NT2/D1 (cell line): ENCODE data around the gene TMEM238.

Source experiments
- YY1 ChIP-seq: IDR thresholded peaks from 2 replicates; pipeline ENCODE4 v1.6.1; 2011; ENCODE audit not compliant: insufficient read length, insufficient read depth
- ZNF274 ChIP-seq: IDR thresholded peaks from 2 replicates; pipeline ENCODE4 v1.6.1; 2011; ENCODE audit warnings: mild to moderate bottlenecking, low read depth, low read length

- TF ChIP-seq YY1 (no peak), ZNF274 (no peak)
Observed at GRCh38 chr19:55370305-55370988, 13.6 kb downstream of the TMEM238 start, which contains the start of gene IL11.
